Subcutaneous abdominal adipose tissue (tissue), 5 donors: ENCODE measurements around the gene FAM89B.

ENCODE experiments used
- H3K27ac ChIP-seq: one replicate; pipeline ENCODE4 v1.7.0; 2013; ENCODE audit warnings: low read depth, mild to moderate bottlenecking, inconsistent platforms, low read length, moderate library complexity
- H3K27me3 ChIP-seq, 5 donors: one replicate each; pipeline ENCODE4 v1.7.0; 2013; ENCODE audit warnings: low read length in 5 of 5, inconsistent platforms in 1 of 5; ENCODE audit not compliant: control insufficient read depth in 5 of 5, insufficient read depth in 4 of 5
- H3K36me3 ChIP-seq, 5 donors: one replicate each; pipeline ENCODE4 v1.7.0; 2013; ENCODE audit warnings: low read length in 5 of 5; ENCODE audit not compliant: control insufficient read depth in 5 of 5, insufficient read depth in 5 of 5
- H3K4me1 ChIP-seq, 5 donors: one replicate each; pipeline ENCODE4 v1.7.0; 2013; ENCODE audit warnings: low read length in 5 of 5, mild to moderate bottlenecking in 3 of 5, moderate library complexity in 1 of 5; ENCODE audit not compliant: control insufficient read depth in 5 of 5, insufficient read depth in 5 of 5
- H3K4me3 ChIP-seq, 5 donors: one replicate each; pipeline ENCODE4 v1.7.0; 2013; ENCODE audit warnings: low read length in 5 of 5, low read depth in 1 of 5
- H3K9ac ChIP-seq, 5 donors: one replicate each; pipeline ENCODE4 v1.7.0; 2013; ENCODE audit warnings: low read length in 5 of 5, mild to moderate bottlenecking in 4 of 5, moderate library complexity in 3 of 5
- H3K9me3 ChIP-seq, 5 donors: one replicate each; pipeline ENCODE4 v1.7.0; 2013; ENCODE audit warnings: low read length in 5 of 5; ENCODE audit not compliant: control insufficient read depth in 5 of 5
- donor health status: healthy.
- donor health status: healthy.
- donor health status: healthy.
- donor health status: healthy.
- donor health status: healthy.

Gene FAM89B

DNA sequence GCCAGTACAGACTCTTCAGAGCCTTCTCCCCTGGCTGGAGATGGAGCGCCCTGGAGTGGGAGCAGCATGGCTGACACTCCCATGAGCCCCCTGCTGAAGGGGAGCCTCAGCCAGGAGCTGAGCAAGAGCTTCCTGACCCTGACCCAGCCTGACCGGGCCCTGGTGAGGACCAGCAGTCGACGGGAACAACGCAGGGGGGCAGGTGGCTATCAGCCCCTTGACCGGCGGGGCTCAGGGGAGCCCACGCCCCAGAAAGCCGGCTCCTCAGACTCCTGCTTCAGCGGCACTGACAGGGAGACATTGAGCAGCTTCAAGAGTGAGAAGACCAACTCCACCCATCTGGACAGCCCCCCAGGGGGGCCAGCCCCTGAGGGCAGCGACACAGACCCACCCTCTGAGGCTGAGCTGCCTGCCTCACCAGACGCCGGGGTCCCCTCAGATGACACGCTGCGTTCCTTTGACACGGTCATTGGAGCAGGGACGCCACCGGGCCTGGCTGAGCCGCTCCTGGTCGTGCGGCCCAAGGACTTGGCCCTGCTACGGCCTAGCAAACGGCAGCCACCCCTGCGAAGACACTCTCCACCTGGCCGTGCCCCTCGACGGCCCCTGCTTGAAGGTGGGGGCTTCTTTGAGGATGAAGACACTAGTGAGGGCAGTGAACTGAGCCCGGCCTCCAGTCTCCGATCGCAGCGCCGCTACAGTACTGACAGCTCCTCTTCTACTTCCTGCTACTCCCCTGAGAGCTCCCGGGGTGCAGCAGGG is 45.8 kb downstream of the FAM89B start:
- H3K9me3 ChIP-seq, result no peaks in the 10 kb centered on the region
- H3K27ac ChIP-seq, result no peak overlapping the region
- H3K36me3 ChIP-seq, result peaks cover 0 to 59% (median 55%) of the 10 kb centered on the region in 5 donors
- peaks cover 6 to 31% (median 20%) of the 10 kb centered on the region in 5 donors for H3K4me1 ChIP-seq
- no peak overlapping the region for H3K9ac ChIP-seq
- H3K4me3 ChIP-seq, result no peak overlapping the region
- no peaks in the 10 kb centered on the region for H3K27me3 ChIP-seq

GRCh38 chr11:65618763-65619162 is 46.4 kb downstream of the FAM89B start:
- H3K4me3 ChIP-seq, result no peak overlapping the region
- no peak overlapping the region for H3K9ac ChIP-seq
- H3K4me1 ChIP-seq, result peaks cover 6 to 25% (median 15%) of the 10 kb centered on the region in 5 donors
- peaks cover 0 to 65% (median 61%) of the 10 kb centered on the region in 5 donors for H3K36me3 ChIP-seq
- H3K27ac ChIP-seq, result no peak overlapping the region
- H3K27me3 ChIP-seq, result no peaks in the 10 kb centered on the region
- H3K9me3 ChIP-seq, result no peaks in the 10 kb centered on the region

DNA sequence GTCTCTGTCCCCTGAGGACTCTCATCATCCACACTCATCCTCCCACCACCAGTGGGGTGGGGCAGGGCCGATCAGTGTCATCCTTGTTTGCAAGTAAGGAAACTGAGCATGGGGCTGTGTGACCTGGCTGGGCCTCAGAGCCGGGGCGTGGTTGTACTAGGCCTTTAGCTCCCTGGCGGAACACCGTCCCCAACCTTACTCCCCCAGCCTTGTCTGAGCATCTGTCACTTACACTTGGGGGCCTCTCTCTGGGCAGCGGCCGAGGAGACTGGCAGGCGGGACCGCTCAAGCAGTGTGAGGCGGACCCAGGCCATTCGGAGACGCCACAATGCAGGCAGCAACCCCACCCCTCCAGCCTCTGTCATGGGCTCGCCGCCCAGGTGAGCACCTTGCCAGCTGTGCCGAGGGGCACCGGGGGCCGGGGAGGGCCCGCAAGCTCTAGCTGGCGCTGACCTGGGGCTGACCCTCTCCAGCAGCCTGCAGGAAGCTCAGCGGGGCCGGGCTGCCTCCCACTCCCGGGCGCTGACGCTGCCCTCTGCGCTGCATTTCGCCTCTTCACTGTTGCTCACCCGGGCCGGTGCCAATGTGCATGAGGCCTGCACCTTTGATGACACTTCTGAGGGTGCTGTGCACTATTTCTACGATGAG is 47.1 kb downstream of the FAM89B start:
- H3K36me3 ChIP-seq, result peaks cover 0 to 71% (median 67%) of the 10 kb centered on the region in 5 donors

GRCh38 chr11:65620666-65621065 is 48.3 kb downstream of the FAM89B start:
- H3K36me3 ChIP-seq, result peaks cover 0 to 83% (median 80%) of the 10 kb centered on the region in 5 donors

More for the DNA sequence above, 47.1 kb downstream of the FAM89B start:
- H3K4me1 ChIP-seq, result peaks cover 6 to 23% (median 15%) of the 10 kb centered on the region in 5 donors
- no peak overlapping the region for H3K9ac ChIP-seq
- no peak overlapping the region for H3K4me3 ChIP-seq
- H3K9me3 ChIP-seq, result no peaks in the 10 kb centered on the region
- H3K27me3 ChIP-seq, result no peaks in the 10 kb centered on the region
- no peak overlapping the region for H3K27ac ChIP-seq

GRCh38 chr11:65621460-65621859 is 49.1 kb downstream of the FAM89B start:
- no peak overlapping the region for H3K9ac ChIP-seq
- peaks cover 0 to 91% (median 87%) of the 10 kb centered on the region in 5 donors for H3K36me3 ChIP-seq
- no peak overlapping the region for H3K27ac ChIP-seq

More at GRCh38 chr11:65620666-65621065, 48.3 kb downstream of the FAM89B start:
- H3K4me3 ChIP-seq, result no peak overlapping the region
- peaks cover 6 to 16% (median 15%) of the 10 kb centered on the region in 5 donors for H3K4me1 ChIP-seq
- no peaks in the 10 kb centered on the region for H3K27me3 ChIP-seq
- no peak overlapping the region for H3K9ac ChIP-seq
- no peaks in the 10 kb centered on the region for H3K9me3 ChIP-seq
- H3K27ac ChIP-seq, result no peak overlapping the region

GRCh38 chr11:65622011-65622410 is 49.7 kb downstream of the FAM89B start:
- Histone ChIP-seq H3K9me3 (no peaks in the 10 kb centered on the region), H3K27me3 (no peaks in the 10 kb centered on the region), H3K4me1 (peaks cover under 1 to 11% (median 5%) of the 10 kb centered on the region in 5 donors), H3K4me3 (no peak overlapping the region), H3K27ac (no peak overlapping the region), H3K9ac (no peak overlapping the region), H3K36me3 (peaks cover 0 to 96% (median 91%) of the 10 kb centered on the region in 5 donors)

More at GRCh38 chr11:65621460-65621859, 49.1 kb downstream of the FAM89B start:
- H3K27me3 ChIP-seq, result no peaks in the 10 kb centered on the region
- no peak overlapping the region for H3K4me3 ChIP-seq
- H3K4me1 ChIP-seq, result peaks cover 4 to 16% (median 11%) of the 10 kb centered on the region in 5 donors
- H3K9me3 ChIP-seq, result no peaks in the 10 kb centered on the region

GRCh38 chr11:65623177-65623576 is 50.8 kb downstream of the FAM89B start:
- Histone ChIP-seq H3K4me1 (peaks cover 0 to 5% (median 0%) of the 10 kb centered on the region in 5 donors), H3K27me3 (no peaks in the 10 kb centered on the region), H3K9me3 (no peaks in the 10 kb centered on the region), H3K36me3 (peaks cover 0 to 96% (median 91%) of the 10 kb centered on the region in 5 donors), H3K9ac (no peak overlapping the region), H3K4me3 (no peak overlapping the region), H3K27ac (no peak overlapping the region)
